ENCODE results near the gene TMEM267.
"Not testable (repeated sequence)": the region's sequence is repeated elsewhere in the genome, so short reads cannot be mapped to it uniquely, and the experiment has no call there.

Gene TMEM267

GRCh38 chr5:43514471-43514815 is 30.8 kb upstream of the TMEM267 start:
- CTCF ChIA-PET = interaction anchor here (1.0 to 2.7 kb wide), 3 partner anchors 9 to 30 kb away, joined by 4 to 13 read pairs (median 4); partner anchors contain the start of gene TMEM267

GRCh38 chr5:43514025-43514424 is 30.4 kb upstream of the TMEM267 start:
- ChIA-PET CTCF (interaction anchor here (1.4 to 2.7 kb wide), 3 partner anchors 9 to 30 kb away, joined by 3 to 13 read pairs (median 4); partner anchors contain the start of gene TMEM267), POLR2A (no interaction called here)
- DNase-seq (ENCODE audit: extremely low spot score) = no peak
- TF ChIP-seq CTCF (IDR thresholded peaks at IDR 0.05; ENCODE audit: control extremely low read depth, extremely low read depth, low read depth, missing control alignments) = no peak

More at GRCh38 chr5:43514471-43514815, 30.8 kb upstream of the TMEM267 start:
- no peak for TF ChIP-seq CTCF (IDR thresholded peaks at IDR 0.05; ENCODE audit: control extremely low read depth, extremely low read depth, low read depth, missing control alignments)
- POLR2A ChIA-PET = interaction anchor here (1.2 kb wide), 1 partner anchor 30 kb away, joined by 10 read pairs; the partner anchor contains the start of gene TMEM267
- no peak for DNase-seq (ENCODE audit: extremely low spot score)

GRCh38 chr5:43511062-43511461 is 27.4 kb upstream of the TMEM267 start:
- POLR2A ChIA-PET; DNase-seq (ENCODE audit: extremely low spot score); CTCF ChIA-PET: not testable (repeated sequence)

GRCh38 chr5:43498581-43498980 is 14.9 kb upstream of the TMEM267 start:
- POLR2A ChIA-PET = no interaction called here
- DNase-seq (ENCODE audit: extremely low spot score) = no peak
- TF ChIP-seq CTCF (IDR thresholded peaks at IDR 0.05; ENCODE audit: control extremely low read depth, extremely low read depth, low read depth, missing control alignments) = no peak
- CTCF ChIA-PET = interaction anchor here (1.4 to 3.4 kb wide), 3 partner anchors 10 to 14 kb away, joined by 4 to 26 read pairs (median 13); partner anchors contain the start of gene TMEM267

- ChIA-PET CTCF (interaction anchor here (2.7 to 3.4 kb wide), 2 partner anchors 9 to 13 kb away, joined by 13 to 26 read pairs; partner anchors contain the start of gene TMEM267), POLR2A (no interaction called here)
- DNase-seq (ENCODE audit: extremely low spot score) = no peak
- TF ChIP-seq CTCF (IDR thresholded peaks at IDR 0.05; ENCODE audit: control extremely low read depth, extremely low read depth, low read depth, missing control alignments) = no peak
Observed at GRCh38 chr5:43497311-43498104, 13.8 kb upstream of the TMEM267 start.

- POLR2A ChIA-PET = no interaction called here
- TF ChIP-seq CTCF (IDR thresholded peaks at IDR 0.05; ENCODE audit: control extremely low read depth, extremely low read depth, low read depth, missing control alignments) = no peak
- CTCF ChIA-PET = interaction anchor here (1.2 kb wide), 1 partner anchor 30 kb away, joined by 3 read pairs; no protein-coding TSS in a partner anchor
Observed at GRCh38 chr5:43491326-43491725, 7.7 kb upstream of the TMEM267 start.

GRCh38 chr5:43486353-43486752 is 2.7 kb upstream of the TMEM267 start:
- ChIA-PET POLR2A (no interaction called here), CTCF (interaction anchor here (0.9 to 3.6 kb wide), 7 partner anchors 11 to 577 kb away, joined by 3 to 43 read pairs (median 7); partner anchors contain the start of gene CCL28)
- DNase-seq (ENCODE audit: extremely low spot score) = no peak
- no peak for TF ChIP-seq CTCF (IDR thresholded peaks at IDR 0.05; ENCODE audit: control extremely low read depth, extremely low read depth, low read depth, missing control alignments)

More at GRCh38 chr5:43491326-43491725, 7.7 kb upstream of the TMEM267 start:
- DNase-seq (ENCODE audit: extremely low spot score) = no peak
